RWPE2 (cell line): ENCODE measurements around the gene GPR31.

ENCODE experiments used
- ATAC-seq: fragments of 200-7000 bp; cut with Tn5 transposase; 3 replicates; pipeline ENCODE4 v1.9.1; 2021; ENCODE audit warnings: low read depth
- DNase-seq: peaks from one replicate; pipeline ENCODE4 v3.0.0-alpha.2; 2020; ENCODE audit warnings: low spot score
- H3K27ac ChIP-seq: fragments of 450-650 bp; 2 replicates; pipeline ENCODE4 v1.5.1; 2017; ENCODE audit warnings: mild to moderate bottlenecking; ENCODE audit not compliant: poor library complexity, severe bottlenecking
- H3K27me3 ChIP-seq: fragments of 250-450 bp; sonication (Bioruptor Pico); 2 replicates; pipeline ENCODE4 v1.5.1; 2021; ENCODE audit warnings: mild to moderate bottlenecking, moderate library complexity; ENCODE audit not compliant: insufficient read depth, poor library complexity, severe bottlenecking
- H3K36me3 ChIP-seq: fragments of 250-450 bp; sonication (Bioruptor Pico); 2 replicates; pipeline ENCODE4 v1.5.1; 2020; ENCODE audit warnings: low read depth, mild to moderate bottlenecking, moderate library complexity
- H3K4me1 ChIP-seq: fragments of 250-450 bp; sonication (Bioruptor Pico); 2 replicates; pipeline ENCODE4 v1.5.1; 2021; ENCODE audit warnings: mild to moderate bottlenecking, moderate library complexity; ENCODE audit not compliant: insufficient read depth, poor library complexity, severe bottlenecking
- H3K4me3 ChIP-seq: fragments of 250-450 bp; sonication (Bioruptor Pico); 2 replicates; pipeline ENCODE4 v1.5.1; 2021; ENCODE audit warnings: mild to moderate bottlenecking, moderate library complexity; ENCODE audit not compliant: severe bottlenecking
- H3K9me3 ChIP-seq: fragments of 250-450 bp; sonication (Bioruptor Pico); 2 replicates; pipeline ENCODE4 v1.5.1; 2021; ENCODE audit warnings: mild to moderate bottlenecking, moderate library complexity; ENCODE audit not compliant: severe bottlenecking
- CTCF ChIP-seq: fragments of 450-650 bp; IDR thresholded peaks from one replicate; pipeline ENCODE4 v1.5.1; 2017; ENCODE audit warnings: mild to moderate bottlenecking, moderate library complexity; ENCODE audit not compliant: poor library complexity, severe bottlenecking

Gene GPR31

GRCh38 chr6:167109651-167110050 lies 48.1 kb downstream of the GPR31 start:
- Histone ChIP-seq H3K4me3 (no peak overlapping the region), H3K27me3 (peaks cover 20% of the 10 kb centered on the region), H3K4me1 (no peaks in the 10 kb centered on the region), H3K36me3 (no peaks in the 10 kb centered on the region), H3K27ac (no peak overlapping the region), H3K9me3 (no peaks in the 10 kb centered on the region)
- no peak for TF ChIP-seq CTCF
- ATAC-seq = no peak
- no peak for DNase-seq

GRCh38 chr6:167108278-167108677 lies 49.5 kb downstream of the GPR31 start:
- no peak overlapping the region for H3K4me3 ChIP-seq
- H3K36me3 ChIP-seq = no peaks in the 10 kb centered on the region
- DNase-seq (no peak), ATAC-seq (no peak)
- H3K27ac ChIP-seq = no peak overlapping the region
- H3K27me3 ChIP-seq = peaks cover 20% of the 10 kb centered on the region
- no peak for TF ChIP-seq CTCF
- no peaks in the 10 kb centered on the region for H3K4me1 ChIP-seq
- no peaks in the 10 kb centered on the region for H3K9me3 ChIP-seq

GRCh38 chr6:167107787-167108186 lies 50.0 kb downstream of the GPR31 start:
- H3K4me3 ChIP-seq = no peak overlapping the region
- no peaks in the 10 kb centered on the region for H3K9me3 ChIP-seq
- peaks cover 15% of the 10 kb centered on the region for H3K27me3 ChIP-seq
- no peaks in the 10 kb centered on the region for H3K36me3 ChIP-seq
- DNase-seq (no peak), ATAC-seq (no peak)
- no peak overlapping the region for H3K27ac ChIP-seq
- H3K4me1 ChIP-seq = no peaks in the 10 kb centered on the region
- no peak for TF ChIP-seq CTCF

- ATAC-seq (no peak), DNase-seq (no peak)
- Histone ChIP-seq H3K4me3 (no peak overlapping the region), H3K9me3 (no peaks in the 10 kb centered on the region), H3K36me3 (no peaks in the 10 kb centered on the region), H3K4me1 (no peaks in the 10 kb centered on the region), H3K27me3 (peaks cover 7% of the 10 kb centered on the region), H3K27ac (no peak overlapping the region)
- no peak for TF ChIP-seq CTCF
Measured at GRCh38 chr6:167106406-167106805, 51.4 kb downstream of the GPR31 start.
